A673 (cell line): ENCODE measurements around the gene MAP2K5. TPM values are rescaled to one million over a fixed set of nuclear protein-coding genes. Genes with fewer than 3 reads are reported as not detected.

Experiments
- BruUV-seq: library from RNA; stranded (reverse); fragments of 400-500 nt; replicated peaks from 2 replicates; lab custom pipeline; 2021; lab: Mats Ljungman, UMichigan
- CTCF ChIA-PET: fragments of 300-600 bp; sonication (Branson Sonifier 250); formaldehyde crosslinking; loops from one replicate; lab custom pipeline; 2022; ENCODE audit warnings: antibody characterized with exemption; lab: Charles Lee
- POLR2A ChIA-PET: fragments of 300-600 bp; sonication (Branson Sonifier 250); formaldehyde crosslinking; loops from one replicate; lab custom pipeline; 2022; ENCODE audit warnings: antibody characterized with exemption; ENCODE audit not compliant: low non-redundant PET; lab: Charles Lee
- DNase-seq: peaks from one replicate; pipeline ENCODE4 v3.0.0-alpha.2; 2015; ENCODE audit warnings: low spot score
- H3K27ac ChIP-seq: fragments of 200-600 bp; sonication (generic); 2 replicates; pipeline ENCODE4 v1.5.1; 2016; ENCODE audit warnings: mixed run types, low read depth, mild to moderate bottlenecking, mixed read lengths, antibody characterized with exemption, low read length; ENCODE audit not compliant: poor library complexity, severe bottlenecking
- H3K27me3 ChIP-seq: fragments of 200-600 bp; sonication (generic); replicated peaks from 2 replicates; pipeline ENCODE4 v1.6.1; 2017; ENCODE audit warnings: mixed run types, low read depth, mild to moderate bottlenecking, mixed read lengths, antibody characterized with exemption, low read length; ENCODE audit not compliant: insufficient read depth, poor library complexity
- H3K36me3 ChIP-seq: fragments of 200-600 bp; sonication (generic); 2 replicates; pipeline ENCODE4 v1.6.1; 2016; ENCODE audit warnings: mixed run types, mild to moderate bottlenecking, mixed read lengths, antibody characterized with exemption, low read length; ENCODE audit not compliant: insufficient read depth, poor library complexity, severe bottlenecking
- H3K4me1 ChIP-seq: fragments of 200-600 bp; sonication (generic); 2 replicates; pipeline ENCODE4 v1.6.1; 2017; ENCODE audit warnings: mixed run types, mild to moderate bottlenecking, mixed read lengths, antibody characterized with exemption, low read length; ENCODE audit not compliant: insufficient read depth, poor library complexity, severe bottlenecking
- H3K4me3 ChIP-seq: fragments of 200-600 bp; sonication (generic); 2 replicates; pipeline ENCODE4 v1.5.1; 2016; ENCODE audit warnings: low read depth, mixed run types, mild to moderate bottlenecking, mixed read lengths, low read length; ENCODE audit not compliant: poor library complexity, severe bottlenecking
- H3K9me3 ChIP-seq: fragments of 200-600 bp; sonication (generic); 2 replicates; pipeline ENCODE4 v1.6.1; 2016; ENCODE audit warnings: mixed run types, low read depth, mild to moderate bottlenecking, mixed read lengths, antibody characterized with exemption, low read length; ENCODE audit not compliant: poor library complexity, severe bottlenecking
- CTCF ChIP-seq: fragments of 300-800, 200-600 bp; sonication (generic); conservative IDR thresholded peaks from 2 replicates; pipeline ENCODE4 v1.5.1; 2017; ENCODE audit warnings: low read depth, mild to moderate bottlenecking, antibody characterized with exemption, low read length, moderate library complexity, mixed read lengths
- EZH2 ChIP-seq: fragments of 200-600 bp; sonication (generic); IDR thresholded peaks from 2 replicates; pipeline ENCODE4 v1.6.1; 2017; ENCODE audit warnings: borderline replicate concordance, low read depth, mild to moderate bottlenecking, mixed read lengths, antibody characterized with exemption, low read length; ENCODE audit not compliant: poor library complexity, severe bottlenecking
- intact Hi-C: fragments of 100-400 bp; cut with micrococcal nuclease; formaldehyde crosslinking; loops from one replicate; pipeline ENCODE4 v1.10.0; 2022; ENCODE audit not compliant: unreplicated experiment
- total RNA-seq: library from RNA; stranded (reverse); gene quantifications from 2 replicates; pipeline ENCODE4 v1.2.3, GENCODE V29; 2021

MAP2K5 gene
- total RNA-seq, 1 experiment from 2014 or later: 62.8 TPM

GRCh38 chr15:67758619-67759300 is 216.3 kb downstream of the MAP2K5 start:
- Histone ChIP-seq H3K27ac (no peak overlapping the region), H3K27me3 (no peaks in the 10 kb centered on the region), H3K4me1 (no peaks in the 10 kb centered on the region), H3K4me3 (no peak overlapping the region), H3K36me3 (no peaks in the 10 kb centered on the region), H3K9me3 (no peaks in the 10 kb centered on the region)
- no peak for DNase-seq
- POLR2A ChIA-PET: no interaction called here
- CTCF ChIA-PET: no interaction called here
- no TSS peak for BruUV-seq
- TF ChIP-seq EZH2 (no peak), CTCF (no peak)
- intact Hi-C loops: no loop called here

DNA sequence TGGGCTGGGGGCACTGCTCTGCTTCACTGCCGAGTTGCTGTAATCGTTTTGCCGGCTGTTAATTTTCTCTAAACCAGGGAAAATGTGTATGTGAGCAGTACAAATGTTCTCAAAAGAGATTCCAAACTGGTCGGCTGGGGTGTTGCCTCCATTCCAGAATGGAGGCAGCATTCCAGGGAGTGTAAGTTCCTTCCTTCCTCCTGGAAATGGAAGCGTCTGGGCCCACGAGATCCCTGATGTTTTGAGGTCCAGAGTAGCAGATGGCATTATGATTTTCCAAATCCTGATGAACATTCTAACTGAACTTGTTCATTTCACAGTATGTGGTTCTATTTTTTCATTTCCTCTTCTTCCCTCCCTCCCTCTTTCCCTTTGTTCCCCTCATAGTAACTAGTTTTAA is 218.4 kb downstream of the MAP2K5 start:
- DNase-seq: peak; percentile 36
- CTCF ChIA-PET: no interaction called here
- Histone ChIP-seq H3K9me3 (no peaks in the 10 kb centered on the region), H3K4me1 (no peaks in the 10 kb centered on the region), H3K36me3 (no peaks in the 10 kb centered on the region), H3K27me3 (no peaks in the 10 kb centered on the region), H3K27ac (no peak overlapping the region), H3K4me3 (no peak overlapping the region)
- TF ChIP-seq CTCF (no peak), EZH2 (no peak)
- intact Hi-C loops: no loop called here
- POLR2A ChIA-PET: no interaction called here
- BruUV-seq: no TSS peak

GRCh38 chr15:67761343-67761742 is 218.8 kb downstream of the MAP2K5 start:
- TF ChIP-seq CTCF (no peak), EZH2 (no peak)
- Histone ChIP-seq H3K4me3 (no peak overlapping the region), H3K27ac (no peak overlapping the region), H3K4me1 (no peaks in the 10 kb centered on the region), H3K36me3 (no peaks in the 10 kb centered on the region), H3K27me3 (no peaks in the 10 kb centered on the region), H3K9me3 (no peaks in the 10 kb centered on the region)
- intact Hi-C loops: no loop called here
- POLR2A ChIA-PET: no interaction called here
- BruUV-seq: no TSS peak
- CTCF ChIA-PET: no interaction called here
- DNase-seq: no peak
